GM18526 (cell line): ENCODE measurements around the gene KRTAP2-1.
"Not testable (repeated sequence)": the region's sequence is repeated elsewhere in the genome, so short reads cannot be mapped to it uniquely, and the experiment has no call there.

ENCODE experiments used
- POLR2A ChIP-seq: IDR thresholded peaks from 3 replicates; pipeline ENCODE4 v1.6.1; 2011; ENCODE audit not compliant: insufficient read length; ENCODE audit errors: extremely low read depth

KRTAP2-1 gene

DNA sequence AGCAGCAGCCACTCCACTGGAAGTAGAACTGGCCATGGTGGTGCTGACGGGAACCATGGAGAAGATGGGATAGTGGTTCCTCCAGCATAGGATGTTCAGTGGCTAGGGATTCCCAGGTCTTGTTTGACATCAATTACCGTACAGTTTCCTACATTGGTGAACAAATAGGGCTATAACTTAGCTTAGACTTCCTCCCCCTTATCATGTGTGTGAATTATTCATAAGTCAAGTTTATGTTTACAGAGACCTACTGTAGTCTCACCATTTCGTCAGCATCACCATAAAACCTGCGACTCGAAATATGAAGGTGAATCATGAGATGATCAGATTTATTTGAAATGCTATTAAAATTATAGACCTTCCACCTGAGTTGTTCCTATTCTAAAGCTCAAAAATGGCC is 11.6 kb upstream of the KRTAP2-1 start:
- no peak for TF ChIP-seq POLR2A

DNA sequence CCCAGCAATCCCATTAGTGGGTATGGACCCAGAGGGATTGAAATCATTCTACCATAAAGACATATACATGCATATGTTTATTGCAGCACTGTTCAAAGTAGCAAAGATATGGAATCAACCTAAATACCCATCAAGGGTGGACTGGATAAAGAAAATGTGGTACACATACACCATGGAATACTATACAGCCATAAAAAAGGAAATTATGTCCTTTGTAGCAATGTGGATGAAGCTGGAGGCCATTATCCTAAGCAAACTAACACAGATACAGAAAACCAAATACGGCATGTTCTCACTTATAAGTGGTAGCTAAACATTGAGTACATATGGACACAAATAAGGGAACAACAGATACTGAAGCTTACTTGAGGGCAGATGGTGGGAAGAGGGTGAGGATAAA is 10.4 kb upstream of the KRTAP2-1 start:
- TF ChIP-seq POLR2A, result no peak

DNA sequence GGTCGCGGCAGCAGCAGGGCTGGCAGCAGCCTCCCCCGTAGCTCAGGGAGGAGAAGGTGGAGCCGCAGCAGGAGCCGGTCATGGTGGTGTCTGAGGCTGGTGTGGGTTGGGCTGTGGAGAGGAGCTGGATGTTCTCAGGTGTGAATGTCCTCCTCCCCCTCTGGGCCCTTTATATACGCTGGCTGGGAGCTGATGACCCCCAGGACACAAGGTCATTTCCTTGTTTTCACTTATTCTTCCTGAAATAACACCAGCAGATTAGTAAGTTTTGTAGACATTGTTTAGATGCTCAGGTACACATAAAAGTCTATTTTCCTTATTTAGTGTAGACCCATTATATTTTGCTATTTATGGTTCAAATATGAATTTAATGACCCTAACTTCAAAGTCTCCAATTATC is 8.0 kb upstream of the KRTAP2-1 start, which contains the start of gene KRTAP2-2:
TSS of gene KRTAP2-2 (minus strand) at position 101 of the 400 bp plus-strand sequence. CDS start at position 82, 19 bp downstream.
- TF ChIP-seq POLR2A, result not testable (repeated sequence)

DNA sequence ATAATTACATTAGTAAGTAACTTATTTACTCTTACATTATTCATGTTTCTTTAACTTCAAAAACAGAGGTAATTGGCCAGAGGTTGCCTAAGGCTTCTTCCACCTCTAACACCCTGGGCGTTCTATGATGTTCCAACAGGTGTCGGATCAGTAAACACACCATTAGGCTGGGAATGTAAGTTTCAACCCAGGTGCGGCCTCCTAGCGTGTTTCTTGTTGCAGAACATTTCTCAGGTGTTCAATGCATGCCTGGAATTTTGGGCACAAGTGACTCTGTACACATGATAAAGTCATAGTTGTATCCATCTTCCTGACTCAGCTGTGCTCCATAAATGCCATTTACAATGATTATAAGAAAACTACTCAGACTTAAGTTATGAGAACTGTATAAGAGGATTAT is 6.9 kb upstream of the KRTAP2-1 start:
- TF ChIP-seq POLR2A, result no peak

GRCh38 chr17:41052566-41052965 is 5.5 kb upstream of the KRTAP2-1 start:
- no peak for TF ChIP-seq POLR2A

DNA sequence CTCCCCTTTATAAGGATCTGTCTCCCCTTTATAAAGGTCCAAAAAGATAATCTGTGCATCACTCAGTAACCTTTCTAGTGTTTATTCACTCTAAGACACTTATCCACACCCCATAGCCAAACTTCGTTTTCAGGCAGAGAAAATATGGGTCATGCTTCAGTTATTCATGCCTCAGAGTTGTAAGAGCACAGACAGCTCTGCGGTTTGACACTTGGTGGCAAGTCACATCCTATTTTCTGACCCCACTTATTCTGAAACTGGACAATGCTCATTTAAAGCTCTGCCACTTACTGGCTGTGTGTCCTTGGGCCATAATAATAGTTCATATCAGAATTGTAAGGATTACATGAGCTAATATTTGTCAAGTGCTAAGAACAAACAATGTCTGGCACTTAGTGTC is 2.0 kb upstream of the KRTAP2-1 start:
- no peak for TF ChIP-seq POLR2A

GRCh38 chr17:41048441-41048840 is 1.3 kb upstream of the KRTAP2-1 start:
- no peak for TF ChIP-seq POLR2A

- TF ChIP-seq POLR2A, result no peak
Observed at GRCh38 chr17:41042953-41043352, 4.2 kb downstream of the KRTAP2-1 start.

DNA sequence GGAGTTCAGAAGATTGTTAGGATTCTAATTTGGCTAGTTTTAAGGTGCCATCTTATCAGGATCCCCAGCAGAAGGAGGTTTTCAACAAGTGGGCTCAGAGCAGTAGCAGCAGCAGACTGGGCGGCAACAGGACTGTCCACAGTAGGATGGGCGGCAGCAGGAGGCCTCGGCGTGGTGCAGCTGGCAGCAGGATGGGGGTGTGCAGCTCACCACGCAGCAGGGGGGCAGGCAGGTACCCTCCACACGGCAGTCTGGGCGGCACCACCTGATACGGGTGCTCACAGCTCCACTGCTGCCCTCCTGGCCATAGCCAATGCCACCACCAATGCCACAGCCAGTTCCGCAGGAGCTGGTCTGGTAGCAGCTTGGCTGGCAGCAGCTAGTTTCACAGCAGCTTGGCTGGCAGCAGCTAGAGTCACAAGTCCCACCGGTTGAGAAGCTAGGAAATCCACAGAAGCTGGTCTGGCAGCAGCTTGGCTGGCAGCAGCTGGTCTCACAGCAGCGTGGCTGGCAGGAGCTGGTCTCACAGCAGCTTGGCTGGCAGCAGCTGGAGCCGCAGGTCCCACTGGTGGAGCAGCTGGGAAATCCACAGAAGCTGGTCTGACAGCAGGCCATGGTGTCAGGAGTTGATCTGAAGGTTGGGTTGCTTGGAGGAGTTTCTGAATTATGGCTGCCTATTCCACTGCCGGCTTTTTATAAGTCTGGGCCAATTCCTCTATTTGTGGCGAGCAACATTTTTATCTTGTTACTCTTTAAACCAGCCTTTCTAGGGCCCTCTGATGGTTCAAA is 6.1 kb downstream of the KRTAP2-1 start, which contains the start of gene KRTAP1-1:
TSS of gene KRTAP1-1 (minus strand) at position 668 of the 789 bp plus-strand sequence. CDS start at position 615, 53 bp downstream.
- not testable (repeated sequence) for TF ChIP-seq POLR2A

DNA sequence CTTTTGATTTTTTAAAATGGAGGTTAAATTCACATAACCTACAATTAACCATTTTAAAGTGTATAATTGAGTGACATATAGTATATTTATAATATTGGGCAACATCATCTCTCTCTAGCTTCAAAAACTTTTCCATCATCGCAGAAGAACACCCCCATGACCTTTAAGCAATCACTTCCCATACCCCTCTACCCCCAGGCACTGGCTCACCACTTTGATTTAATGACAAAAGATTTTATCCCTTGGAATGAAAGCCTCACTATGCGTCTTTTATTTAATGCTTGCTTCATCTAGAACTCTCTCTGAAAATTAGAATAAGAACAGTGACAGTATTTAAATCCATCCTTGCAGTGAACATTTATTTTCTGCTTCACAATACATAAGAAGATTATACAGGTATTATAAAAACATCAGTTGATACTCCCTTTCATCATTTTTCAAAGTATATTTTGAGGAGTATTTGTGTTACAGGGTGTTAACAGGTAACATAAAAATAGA is 9.2 kb downstream of the KRTAP2-1 start:
- TF ChIP-seq POLR2A, result no peak

DNA sequence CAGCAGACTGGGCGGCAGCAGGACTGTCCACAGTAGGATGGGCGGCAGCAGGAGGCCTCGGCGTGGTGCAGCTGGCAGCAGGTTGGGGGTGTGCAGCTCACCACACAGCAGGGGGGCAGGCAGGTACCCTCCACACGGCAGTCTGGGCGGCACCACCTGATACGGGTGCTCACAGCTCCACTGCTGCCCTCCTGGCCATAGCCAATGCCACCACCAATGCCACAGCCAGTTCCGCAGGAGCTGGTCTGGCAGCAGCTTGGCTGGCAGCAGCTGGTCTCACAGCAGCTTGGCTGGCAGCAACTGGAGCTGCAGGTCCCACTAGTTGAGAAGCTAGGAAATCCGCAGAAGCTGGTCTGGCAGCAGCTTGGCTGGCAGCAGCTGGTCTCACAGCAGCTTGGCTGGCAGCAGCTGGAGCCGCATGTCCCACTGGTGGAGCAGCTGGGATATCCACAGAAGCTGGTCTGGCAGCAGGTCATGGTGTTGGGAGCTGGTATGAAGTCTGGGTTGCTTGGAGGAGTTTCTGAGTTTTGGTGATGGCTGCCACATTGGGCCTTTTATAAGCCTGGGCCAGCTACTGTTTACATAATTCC is 12.7 kb downstream of the KRTAP2-1 start, which contains the start of gene KRTAP1-3:
TSS of gene KRTAP1-3 (minus strand) at position 529 of the 590 bp plus-strand sequence. CDS start at position 476, 53 bp downstream.
- TF ChIP-seq POLR2A, result not testable (repeated sequence)

GRCh38 chr17:41029633-41030245 is 17.4 kb downstream of the KRTAP2-1 start, which contains the start of gene KRTAP1-4:
Gene KRTAP1-4, minus strand, starts transcription at chr17:41030195. Its CDS starts 117 bp downstream, at chr17:41030078.
- no peak for TF ChIP-seq POLR2A

GRCh38 chr17:41026715-41027471 is 20.2 kb downstream of the KRTAP2-1 start, which contains the start of gene KRTAP1-5:
Gene KRTAP1-5, minus strand, starts transcription at chr17:41027208. Its CDS starts 53 bp downstream, at chr17:41027155.
- TF ChIP-seq POLR2A, result no peak

GRCh38 chr17:41024697-41025096 is 22.4 kb downstream of the KRTAP2-1 start:
- TF ChIP-seq POLR2A, result no peak

DNA sequence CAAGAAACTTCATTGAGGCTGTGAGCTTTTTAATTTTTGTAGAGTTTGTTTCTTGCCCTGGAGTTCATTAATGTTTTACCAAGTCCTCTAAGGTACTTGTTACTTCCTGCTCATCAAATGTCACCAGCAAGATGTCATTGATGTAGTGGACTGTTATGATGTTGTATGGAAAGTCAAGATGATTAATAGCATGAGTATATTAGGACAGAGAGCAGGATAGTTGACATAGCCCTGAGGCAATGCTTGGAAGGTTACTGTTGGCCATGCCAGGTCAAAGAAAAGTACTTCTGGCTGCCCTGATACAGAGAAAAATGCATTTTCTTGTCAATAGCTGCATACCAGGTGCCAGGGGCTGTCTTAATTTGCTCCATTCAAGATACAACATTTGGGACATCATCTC is 26.8 kb downstream of the KRTAP2-1 start:
- no peak for TF ChIP-seq POLR2A
